ACHN (cell line): Measurements from ENCODE around the gene BAIAP2L1.
A peak's percentile ranks its signal among the peaks of the same experiment; 100 is the strongest.

ENCODE experiments used
- DNase-seq: peaks from one replicate; pipeline ENCODE4 v3.0.0-alpha.2; 2015
- in situ Hi-C: cut with HindIII; loops from 2 replicates; pipeline ENCODE4 v1.10.0; 2017; ENCODE audit warnings: low sequenced_read_pairs, low pct_ligation_motif_present, low pct_unique_long_range_greater_than_20kb

BAIAP2L1 gene

GRCh38 chr7:98265841-98266271, 135.0 kb downstream of the BAIAP2L1 start:
- in situ Hi-C loops, result no loop called here
- peak; percentile 58 for DNase-seq

- no peak for DNase-seq
- in situ Hi-C loops, result no loop called here
These were observed 143.2 kb downstream of the BAIAP2L1 start for GRCh38 chr7:98257701-98258100.

- DNase-seq, result no peak
- in situ Hi-C loops, result no loop called here
These were observed 144.5 kb downstream of the BAIAP2L1 start for GRCh38 chr7:98256431-98256830.

GRCh38 chr7:98254951-98255610, 145.8 kb downstream of the BAIAP2L1 start:
- in situ Hi-C loops, result no loop called here
- DNase-seq, result no peak

- no peak for DNase-seq
- in situ Hi-C loops, result no loop called here
These were observed 146.4 kb downstream of the BAIAP2L1 start for GRCh38 chr7:98254516-98254915.

- in situ Hi-C loops, result no loop called here
- DNase-seq, result no peak
These were observed 148.3 kb downstream of the BAIAP2L1 start for GRCh38 chr7:98252425-98253054.

- in situ Hi-C loops, result no loop called here
- DNase-seq, result peak; percentile 97
These were observed 149.1 kb downstream of the BAIAP2L1 start, which contains the start of gene TECPR1 for GRCh38 chr7:98251601-98252424. TECPR1 (minus strand) TSS chr7:98252232; CDS start chr7:98246146, 6,086 bp downstream.

- DNase-seq, result no peak
- in situ Hi-C loops, result no loop called here
These were observed 149.7 kb downstream of the BAIAP2L1 start for GRCh38 chr7:98251231-98251600.

- in situ Hi-C loops, result no loop called here
- no peak for DNase-seq
These were observed 150.1 kb downstream of the BAIAP2L1 start for GRCh38 chr7:98250789-98251188.

GRCh38 chr7:98249106-98249505, 151.8 kb downstream of the BAIAP2L1 start:
- DNase-seq, result no peak
- in situ Hi-C loops, result no loop called here

- in situ Hi-C loops, result no loop called here
- no peak for DNase-seq
These were observed 152.7 kb downstream of the BAIAP2L1 start for GRCh38 chr7:98248156-98248555.

- no peak for DNase-seq
- in situ Hi-C loops, result no loop called here
These were observed 156.0 kb downstream of the BAIAP2L1 start for GRCh38 chr7:98244871-98245270.

- no peak for DNase-seq
- in situ Hi-C loops, result no loop called here
These were observed 158.0 kb downstream of the BAIAP2L1 start for GRCh38 chr7:98242934-98243333.

GRCh38 chr7:98242342-98242741, 158.5 kb downstream of the BAIAP2L1 start:
- no peak for DNase-seq
- in situ Hi-C loops, result no loop called here

- in situ Hi-C loops, result no loop called here
These were observed 159.1 kb downstream of the BAIAP2L1 start for GRCh38 chr7:98241674-98242241.

More at GRCh38 chr7:98241674-98242241, 159.1 kb downstream of the BAIAP2L1 start:
- no peak for DNase-seq
